HepG2 (cell line): ENCODE measurements around the gene SFRP2. TPM values are rescaled to one million over a fixed set of nuclear protein-coding genes. Genes with fewer than 3 reads are reported as not detected.

Experiments
- ATAC-seq: fragments of 200-7000 bp; cut with Tn5 transposase; 3 replicates; pipeline ENCODE4 v1.9.1; 2020; ENCODE audit warnings: mild to moderate bottlenecking, moderate library complexity
- BruUV-seq: library from RNA; stranded (reverse); fragments of 400-500 nt; replicated peaks from 2 replicates; lab custom pipeline; 2021; lab: Mats Ljungman, UMichigan
- CTCF ChIA-PET: fragments of 300-600 bp; formaldehyde crosslinking; extraction: SDS; loops from one replicate; lab custom pipeline; 2021; ENCODE audit warnings: low total read pairs, inconsistent platforms, low intra/inter-chr PET ratio; lab: Yijun Ruan, JAX
- POLR2A ChIA-PET: fragments of 350-600 bp; sonication (Branson Sonifier 250); formaldehyde crosslinking; loops from one replicate; lab custom pipeline; 2020; ENCODE audit warnings: antibody characterized with exemption, inconsistent platforms; lab: Yijun Ruan, JAX
- DNase-seq: peaks from one replicate; pipeline ENCODE4 v3.0.0-alpha.2; 2015; ENCODE audit warnings: low spot score
- FAIRE-seq: peaks from 3 replicates; lab custom pipeline; 2011; peaks lifted over from hg19 to GRCh38; lab: Jason Lieb, UNC
- H2AFZ ChIP-seq: one replicate; pipeline ENCODE4 v1.6.1; 2011; ENCODE audit warnings: low read length, inconsistent platforms
- H3K27ac ChIP-seq: fragments of 300-600 bp; 3 replicates; pipeline ENCODE4 v1.8.0; 2011; ENCODE audit warnings: mixed run types, mild to moderate bottlenecking, mixed read lengths, low read length, inconsistent platforms; ENCODE audit not compliant: insufficient read depth; ENCODE audit errors: extremely low read length
- H3K27me3 ChIP-seq, 2 experiments: fragments of 200-600 bp in 1 of 2; 2 replicates in 1 of 2; 3 replicates in 1 of 2; pipeline versions ENCODE4 v1.6.0 to v1.8.0; 2011; ENCODE audit warnings: low read length in 2 of 2, mild to moderate bottlenecking in 2 of 2, moderate library complexity in 2 of 2, inconsistent platforms in 1 of 2; ENCODE audit not compliant: insufficient read depth in 2 of 2, control insufficient read depth in 1 of 2
- H3K36me3 ChIP-seq, 2 experiments: fragments of 200-600 bp in 1 of 2; replicated peaks in 1 of 2; 2 replicates in 1 of 2; 3 replicates in 1 of 2; pipeline versions ENCODE4 v1.5.1 to v1.8.0; 2011; ENCODE audit warnings: low read length in 2 of 2, inconsistent platforms in 1 of 2; ENCODE audit not compliant: insufficient read depth in 2 of 2, control insufficient read depth in 1 of 2
- H3K4me1 ChIP-seq: 2 replicates; pipeline ENCODE4 v1.5.1; 2012; ENCODE audit warnings: low read length, inconsistent platforms; ENCODE audit not compliant: insufficient read depth
- H3K4me2 ChIP-seq: 2 replicates; pipeline ENCODE4 v1.6.0; 2011; ENCODE audit warnings: low read depth, low read length, inconsistent platforms
- H3K4me3 ChIP-seq, 3 experiments: fragments of 200-600 bp in 1 of 3; sonication (generic), shearing (Covaris generic) in 1 of 3; replicated peaks in 1 of 3; 2 replicates each; pipeline ENCODE4 v1.5.1; 2011 to 2016; ENCODE audit warnings: low read length in 3 of 3, inconsistent platforms in 2 of 3, low read depth in 2 of 3, mild to moderate bottlenecking in 2 of 3, control low read depth in 1 of 3, mixed read lengths in 1 of 3; ENCODE audit not compliant: insufficient read depth in 1 of 3
- H3K79me2 ChIP-seq: one replicate; pipeline ENCODE4 v1.6.1; 2011; ENCODE audit warnings: low read length, inconsistent platforms; ENCODE audit not compliant: insufficient read depth
- H3K9ac ChIP-seq: 2 replicates; pipeline ENCODE4 v1.6.0; 2011; ENCODE audit warnings: mild to moderate bottlenecking, low read depth, low read length, inconsistent platforms; ENCODE audit not compliant: insufficient read depth
- H3K9me3 ChIP-seq: 2 replicates; pipeline ENCODE4 v1.5.1; 2012; ENCODE audit warnings: mild to moderate bottlenecking, low read length
- H4K20me1 ChIP-seq: 2 replicates; pipeline ENCODE4 v1.6.0; 2011; ENCODE audit warnings: inconsistent platforms, mild to moderate bottlenecking, low read length, moderate library complexity; ENCODE audit not compliant: insufficient read depth
- CCAR2 ChIP-seq: fragments of 200-400 bp; formaldehyde crosslinking; optimal IDR thresholded peaks from 2 replicates; pipeline ENCODE3; 2018; ENCODE audit warnings: low read depth, mild to moderate bottlenecking, low read length, moderate library complexity
- FIP1L1 ChIP-seq: fragments of 200-400 bp; formaldehyde crosslinking; IDR thresholded peaks from 2 replicates; pipeline ENCODE4 v1.6.1; 2018; ENCODE audit warnings: low read depth, mild to moderate bottlenecking, low read length, moderate library complexity, borderline replicate concordance; ENCODE audit not compliant: insufficient read depth
- KAT8 ChIP-seq: IDR thresholded peaks from 2 replicates; pipeline ENCODE4 v1.6.1; 2016; ENCODE audit warnings: missing genetic modification reagents, missing compliant biosample characterization
- PHB2 ChIP-seq: fragments of 450-650 bp; IDR thresholded peaks from 2 replicates; pipeline ENCODE4 v1.6.1; 2018; ENCODE audit not compliant: partially characterized antibody
- POLR2G ChIP-seq: fragments of 200-400 bp; formaldehyde crosslinking; IDR thresholded peaks from 2 replicates; pipeline ENCODE4 v1.6.1; 2018; ENCODE audit warnings: mild to moderate bottlenecking, low read depth, low read length, moderate library complexity
- REST ChIP-seq, 2 experiments: IDR thresholded peaks; 2 replicates each; pipeline ENCODE4 v1.6.1; 2011 to 2012; ENCODE audit warnings: low read length in 2 of 2, borderline replicate concordance in 1 of 2, low read depth in 1 of 2, mild to moderate bottlenecking in 1 of 2, moderate library complexity in 1 of 2
- SCMH1 ChIP-seq: sonication (generic); formaldehyde crosslinking; IDR thresholded peaks from 2 replicates; pipeline ENCODE4 v1.9.0; 2021; ENCODE audit warnings: missing genetic modification reagents, mild to moderate bottlenecking, borderline replicate concordance
- SKIL ChIP-seq: sonication (generic); formaldehyde crosslinking; IDR thresholded peaks from 2 replicates; pipeline ENCODE4 v1.8.0; 2022; ENCODE audit warnings: missing genetic modification reagents, mild to moderate bottlenecking, moderate library complexity, borderline replicate concordance
- SMC3 ChIP-seq: IDR thresholded peaks from 2 replicates; pipeline ENCODE4 v1.6.1; 2011; ENCODE audit warnings: low read length, improper control_type of control experiment
- TAF1 ChIP-seq: sonication (generic); formaldehyde crosslinking; IDR thresholded peaks from 2 replicates; pipeline ENCODE4 v1.4.0; 2020; ENCODE audit warnings: missing genetic modification reagents
- THAP7 ChIP-seq: sonication (generic); formaldehyde crosslinking; IDR thresholded peaks from 2 replicates; pipeline ENCODE4 v1.8.1; 2023; ENCODE audit warnings: mild to moderate bottlenecking, missing genetic modification reagents
- ZNF501 ChIP-seq: sonication (generic); formaldehyde crosslinking; IDR thresholded peaks from 2 replicates; pipeline ENCODE4 v1.5.1; 2020; ENCODE audit warnings: mild to moderate bottlenecking, moderate library complexity, missing genetic modification reagents
- ZNF800 ChIP-seq: sonication (generic); formaldehyde crosslinking; IDR thresholded peaks from 2 replicates; pipeline ENCODE4 v1.4.0; 2020; ENCODE audit warnings: missing genetic modification reagents
- whole genome bisulfite sequencing: methylation state at CpG from one replicate; pipeline ENCODE4 v1.1.6; 2017; ENCODE audit warnings: low lambda C conversion rate; 5-methylcytosine and 5-hydroxymethylcytosine counted together
- in situ Hi-C: cut with HindIII; loops from 2 replicates; pipeline ENCODE4 v1.10.0; 2017; ENCODE audit warnings: low pct_unique_long_range_greater_than_20kb; ENCODE audit not compliant: extremely low pct_ligation_motif_present
- intact Hi-C: fragments of 100-400 bp; cut with micrococcal nuclease; formaldehyde crosslinking; loops from one replicate; pipeline ENCODE4 v1.10.0; 2022; ENCODE audit not compliant: unreplicated experiment
- polyA plus RNA-seq, 8 experiments: library from polyadenylated mRNA; depleted of rRNA in 3 of 8; stranded (reverse) in 7 of 8; unstranded in 1 of 8; fragments of >200 nt; fragmentation: Illumina TruSeq in 4 of 8; extraction: Trizol in 4 of 8; gene quantifications; 2 replicates each; pipeline versions ENCODE4 v1.2.1 to v1.2.3, GENCODE V29; 2011 to 2016; ENCODE audit warnings: low read depth in 4 of 8, missing spikeins in 1 of 8, mixed read lengths in 1 of 8; ENCODE audit not compliant: insufficient read depth in 1 of 8
- total RNA-seq, 5 experiments: library from RNA; depleted of rRNA; stranded (reverse); fragments of >200 nt; fragmentation: Illumina TruSeq; extraction: Trizol; gene quantifications; 2 replicates each; pipeline ENCODE4 v1.2.3, GENCODE V29; 2016; ENCODE audit warnings: low read depth in 1 of 5

The SFRP2 gene
- total and polyA plus RNA-seq, 2 of the 13 experiments (the other 11 are each of a cell fraction or from before 2014, with no cell fraction given) = not detected

- TF ChIP-seq FIP1L1 = no peak
- no peak for TF ChIP-seq SCMH1 (CRISPR knock-in tag)
Measured at GRCh38 chr4:153817466-153817865, 28.6 kb upstream of the SFRP2 start (continued).

GRCh38 chr4:153816542-153816941, 27.7 kb upstream of the SFRP2 start:
- Histone ChIP-seq H3K9ac (no peak overlapping the region), H3K27me3 (no peaks in the 10 kb centered on the region), H3K79me2 (no peaks in the 10 kb centered on the region), H3K9me3 (no peaks in the 10 kb centered on the region), H4K20me1 (no peaks in the 10 kb centered on the region), H3K36me3 (no peaks in the 10 kb centered on the region), H2AFZ (no peak overlapping the region), H3K4me1 (no peaks in the 10 kb centered on the region), H3K4me2 (no peak overlapping the region), H3K27ac (no peak overlapping the region), H3K4me3 (no peak overlapping the region)
- FAIRE-seq (no peak), ATAC-seq (no peak), DNase-seq (no peak)
- POLR2A ChIA-PET = no interaction called here
- TF ChIP-seq CCAR2 = no peak
- TF ChIP-seq SMC3 = no peak
- TF ChIP-seq KAT8 = no peak
- TF ChIP-seq PHB2 = no peak
- TF ChIP-seq ZNF501 (CRISPR knock-in tag) = no peak
- TF ChIP-seq REST (IDR thresholded peaks at IDR 0.05; ENCODE audit: borderline replicate concordance in 1 of 2, low read depth in 1 of 2, low read length in 2 of 2) = no peak
- no peak for TF ChIP-seq ZNF800
- TF ChIP-seq SKIL (CRISPR knock-in tag) = no peak
- TF ChIP-seq POLR2G = no peak
- no peak for TF ChIP-seq TAF1 (CRISPR knock-in tag)
- no peak for TF ChIP-seq THAP7 (CRISPR knock-in tag)
- BruUV-seq = no TSS peak
- in situ Hi-C loops (no loop called here), intact Hi-C loops (no loop called here)
- 0% methylated on average over 2 of the region's 2 CpGs for WGBS
- CTCF ChIA-PET = no interaction called here
